ENCODE data around the gene CKMT2. TPM values are rescaled to one million over a fixed set of nuclear protein-coding genes. Genes with fewer than 3 reads are reported as not detected.
A peak's percentile ranks its signal among the peaks of the same experiment; 100 is the strongest.

CKMT2 gene
- total RNA-seq, 2 experiments from 2014 or later = not detected

DNA sequence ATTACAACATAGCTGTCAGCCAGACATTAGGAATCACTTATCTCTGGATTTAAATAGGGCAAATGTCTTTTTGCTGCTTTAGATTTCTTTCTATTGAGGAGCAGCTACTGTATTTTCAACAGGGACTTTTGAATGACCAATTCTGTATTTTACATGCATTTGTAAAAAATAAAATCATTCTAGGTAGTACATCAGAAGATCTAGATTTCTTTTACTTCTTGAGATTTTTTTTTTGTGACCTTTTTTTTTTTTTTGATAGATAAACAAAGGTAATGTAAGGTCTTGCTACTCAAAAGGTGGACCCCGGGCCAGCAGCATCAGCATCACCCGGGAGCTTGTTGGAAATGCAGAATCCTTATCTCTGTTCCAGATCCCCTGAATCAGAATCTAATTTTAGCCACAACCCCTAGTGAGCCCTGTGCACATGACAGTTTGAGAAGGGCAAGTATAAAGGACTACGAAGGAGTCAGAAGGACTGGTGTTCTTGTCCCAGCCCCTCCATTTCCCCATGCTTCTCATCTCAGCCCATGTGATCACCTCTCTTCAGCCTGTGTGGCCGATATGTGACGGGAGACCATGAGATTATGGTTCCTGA lies 37.7 kb upstream of the CKMT2 start:
- TF ChIP-seq, protein P1, sequence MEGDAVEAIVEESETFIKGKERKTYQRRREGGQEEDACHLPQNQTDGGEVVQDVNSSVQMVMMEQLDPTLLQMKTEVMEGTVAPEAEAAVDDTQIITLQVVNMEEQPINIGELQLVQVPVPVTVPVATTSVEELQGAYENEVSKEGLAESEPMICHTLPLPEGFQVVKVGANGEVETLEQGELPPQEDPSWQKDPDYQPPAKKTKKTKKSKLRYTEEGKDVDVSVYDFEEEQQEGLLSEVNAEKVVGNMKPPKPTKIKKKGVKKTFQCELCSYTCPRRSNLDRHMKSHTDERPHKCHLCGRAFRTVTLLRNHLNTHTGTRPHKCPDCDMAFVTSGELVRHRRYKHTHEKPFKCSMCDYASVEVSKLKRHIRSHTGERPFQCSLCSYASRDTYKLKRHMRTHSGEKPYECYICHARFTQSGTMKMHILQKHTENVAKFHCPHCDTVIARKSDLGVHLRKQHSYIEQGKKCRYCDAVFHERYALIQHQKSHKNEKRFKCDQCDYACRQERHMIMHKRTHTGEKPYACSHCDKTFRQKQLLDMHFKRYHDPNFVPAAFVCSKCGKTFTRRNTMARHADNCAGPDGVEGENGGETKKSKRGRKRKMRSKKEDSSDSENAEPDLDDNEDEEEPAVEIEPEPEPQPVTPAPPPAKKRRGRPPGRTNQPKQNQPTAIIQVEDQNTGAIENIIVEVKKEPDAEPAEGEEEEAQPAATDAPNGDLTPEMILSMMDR (IDR thresholded peaks at IDR 0.05) = peak; percentile 54
- Mint-ChIP-seq H3K27me3 (no peaks in the 10 kb centered on the region), H3K4me3 (no peak overlapping the region), H3K27ac (no peak overlapping the region), H3K4me1 (ENCODE audit: low read depth) (peaks cover 8% of the 10 kb centered on the region), H3K9me3 (no peaks in the 10 kb centered on the region), H3K36me3 (ENCODE audit: low read depth) (no peaks in the 10 kb centered on the region)
- ChIA-PET CTCF (interaction anchor here (0.6 to 6.2 kb wide), 34 partner anchors 9 to 742 kb away, joined by 3 to 56 read pairs (median 3); partner anchors contain the start of gene ZCCHC9), POLR2A (interaction anchor here (0.6 to 0.9 kb wide), 2 partner anchors 104 to 1051 kb away, joined by 3 read pairs; no protein-coding TSS in a partner anchor)
- intact Hi-C loops (cut with micrococcal nuclease) = loop anchor here (10.0 kb wide), 1 partner anchor 511 kb away; no protein-coding TSS in a partner anchor
- ATAC-seq (no peak), DNase-seq (no peak)

DNA sequence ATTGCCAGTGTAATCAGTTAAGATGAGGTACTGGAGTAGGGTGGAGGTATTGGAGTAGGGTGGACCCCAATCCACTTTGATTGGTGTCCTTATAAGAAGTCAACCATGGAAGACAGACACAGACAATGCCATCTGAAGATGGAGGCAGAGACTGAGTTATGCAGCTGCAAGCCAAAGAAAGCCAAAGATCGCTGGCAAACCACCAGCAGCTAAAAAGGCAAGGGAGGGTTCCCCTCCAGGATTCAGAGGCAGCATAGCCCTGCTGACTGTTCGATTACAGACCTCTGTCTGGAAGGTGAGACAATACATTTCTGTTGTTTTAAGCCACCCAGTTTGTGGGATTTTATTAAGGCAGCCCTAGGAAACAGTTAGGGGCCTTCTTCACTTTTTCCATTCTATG lies 30.5 kb upstream of the CKMT2 start:
- no peaks in the 10 kb centered on the region for H3K27me3 Mint-ChIP-seq
- ChIA-PET CTCF (interaction anchor here (4.4 kb wide), 1 partner anchor 8 kb away, joined by 27 read pairs; no protein-coding TSS in a partner anchor), POLR2A (no interaction called here)
- ATAC-seq = no peak
- H3K4me3 Mint-ChIP-seq = no peak overlapping the region
- H3K36me3 Mint-ChIP-seq (ENCODE audit: low read depth) = no peaks in the 10 kb centered on the region
- DNase-seq = no peak
- H3K4me1 Mint-ChIP-seq (ENCODE audit: low read depth) = no peaks in the 10 kb centered on the region
- H3K27ac Mint-ChIP-seq = no peak overlapping the region
- TF ChIP-seq, protein P1 (IDR thresholded peaks at IDR 0.05) = no peak
- intact Hi-C loops (cut with micrococcal nuclease) = no loop called here
- H3K9me3 Mint-ChIP-seq = no peaks in the 10 kb centered on the region

DNA sequence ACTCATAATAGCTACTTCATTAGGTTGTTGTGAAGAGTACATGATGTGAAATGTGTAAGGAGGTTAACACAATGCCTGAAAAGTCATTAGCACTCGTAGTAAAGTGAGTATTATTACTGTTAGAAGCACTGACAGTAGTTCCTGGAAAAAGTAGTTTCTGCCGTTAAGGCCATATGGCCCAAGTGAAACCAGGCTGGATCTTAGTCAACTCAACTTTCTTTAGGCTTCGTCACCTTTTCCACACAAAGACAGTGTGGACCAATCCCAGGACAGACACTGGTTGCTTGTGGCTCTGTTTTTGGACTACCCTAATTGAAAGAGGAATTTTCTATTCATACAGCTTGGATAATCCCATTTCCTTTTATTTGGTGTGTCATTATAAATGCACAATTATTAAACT lies 29.4 kb upstream of the CKMT2 start:
- Mint-ChIP-seq H3K27ac (no peak overlapping the region), H3K9me3 (no peaks in the 10 kb centered on the region), H3K4me1 (ENCODE audit: low read depth) (no peaks in the 10 kb centered on the region), H3K27me3 (no peaks in the 10 kb centered on the region), H3K4me3 (no peak overlapping the region), H3K36me3 (ENCODE audit: low read depth) (peaks cover 4% of the 10 kb centered on the region)
- TF ChIP-seq, protein P1 (IDR thresholded peaks at IDR 0.05) = no peak
- intact Hi-C loops (cut with micrococcal nuclease) = no loop called here
- DNase-seq = no peak
- peak; percentile 42 for ATAC-seq
- ChIA-PET POLR2A (no interaction called here), CTCF (interaction anchor here (4.4 kb wide), 1 partner anchor 9 kb away, joined by 27 read pairs; no protein-coding TSS in a partner anchor)

DNA sequence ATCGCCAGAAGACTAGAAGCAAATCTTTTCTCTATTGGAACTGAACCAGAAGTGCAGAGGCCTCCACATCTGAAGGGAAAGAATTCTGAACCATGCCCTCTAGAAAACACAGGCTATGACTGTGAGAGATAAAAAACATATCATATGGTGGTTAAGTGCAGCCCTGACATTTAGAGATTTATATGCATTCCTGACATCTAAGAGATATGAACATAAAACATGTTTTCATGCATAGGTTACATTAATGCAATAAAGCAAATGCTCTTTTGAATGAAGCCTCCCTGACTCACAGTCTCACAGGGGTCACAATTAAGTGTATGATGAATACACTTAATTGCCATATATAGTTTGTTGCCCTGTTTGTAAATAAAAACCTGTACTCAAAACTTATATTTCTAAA lies 28.9 kb upstream of the CKMT2 start:
- CTCF ChIA-PET = interaction anchor here (4.4 kb wide), 1 partner anchor 10 kb away, joined by 27 read pairs; no protein-coding TSS in a partner anchor
- Mint-ChIP-seq H3K9me3 (no peaks in the 10 kb centered on the region), H3K4me1 (ENCODE audit: low read depth) (no peaks in the 10 kb centered on the region), H3K27ac (no peak overlapping the region), H3K36me3 (ENCODE audit: low read depth) (peaks cover 4% of the 10 kb centered on the region), H3K4me3 (no peak overlapping the region), H3K27me3 (no peaks in the 10 kb centered on the region)
- intact Hi-C loops (cut with micrococcal nuclease) = no loop called here
- TF ChIP-seq, protein P1 (IDR thresholded peaks at IDR 0.05) = no peak
- ATAC-seq = no peak
- DNase-seq = no peak
- POLR2A ChIA-PET = interaction anchor here (0.5 kb wide), 1 partner anchor 118 kb away, joined by 4 read pairs; no protein-coding TSS in a partner anchor

GRCh38 chr5:81205058-81205457 lies 28.1 kb upstream of the CKMT2 start:
- TF ChIP-seq, protein P1 (IDR thresholded peaks at IDR 0.05) = no peak
- peaks cover 5% of the 10 kb centered on the region for H3K4me1 Mint-ChIP-seq (ENCODE audit: low read depth)

More at GRCh38 chr5:81205058-81205457, 28.1 kb upstream of the CKMT2 start:
- Mint-ChIP-seq H3K4me3 (no peak overlapping the region), H3K27ac (no peak overlapping the region), H3K36me3 (ENCODE audit: low read depth) (peaks cover 4% of the 10 kb centered on the region), H3K27me3 (no peaks in the 10 kb centered on the region), H3K9me3 (no peaks in the 10 kb centered on the region)
- ATAC-seq (no peak), DNase-seq (no peak)
- intact Hi-C loops (cut with micrococcal nuclease) = no loop called here
- POLR2A ChIA-PET = no interaction called here
- CTCF ChIA-PET = interaction anchor here (1.4 to 4.4 kb wide), 3 partner anchors 10 to 94 kb away, joined by 4 to 27 read pairs (median 6); no protein-coding TSS in a partner anchor
